ENCODE results near the gene LDLRAD4. TPM values are rescaled to one million over a fixed set of nuclear protein-coding genes. Genes with fewer than 3 reads are reported as not detected.
"Not testable (repeated sequence)": the region's sequence is repeated elsewhere in the genome, so short reads cannot be mapped to it uniquely, and the experiment has no call there.

Gene LDLRAD4
- total RNA-seq, 1 experiment from 2014 or later = 1.7 TPM

DNA sequence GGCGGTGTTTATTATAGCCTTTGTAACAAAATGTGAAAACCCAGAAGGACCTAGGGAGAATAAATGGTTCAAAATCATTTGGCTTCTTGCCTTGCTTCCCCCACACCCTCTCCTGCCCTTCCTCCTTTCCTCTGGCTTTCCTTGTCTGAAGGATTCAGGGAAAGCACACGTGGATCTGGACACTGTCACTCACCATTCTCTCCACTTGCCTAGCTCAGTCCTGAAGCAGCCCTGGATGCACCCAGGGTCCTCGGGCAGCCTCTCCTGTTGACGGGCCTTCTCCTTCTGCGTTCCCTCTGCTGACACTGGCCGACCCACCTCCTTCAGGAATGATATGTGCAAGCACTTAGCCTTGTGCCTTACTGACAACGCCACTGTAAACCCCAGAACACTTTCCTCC, 439.4 kb downstream of the LDLRAD4 start:
- no peak for DNase-seq (ENCODE audit: low spot score)

DNA sequence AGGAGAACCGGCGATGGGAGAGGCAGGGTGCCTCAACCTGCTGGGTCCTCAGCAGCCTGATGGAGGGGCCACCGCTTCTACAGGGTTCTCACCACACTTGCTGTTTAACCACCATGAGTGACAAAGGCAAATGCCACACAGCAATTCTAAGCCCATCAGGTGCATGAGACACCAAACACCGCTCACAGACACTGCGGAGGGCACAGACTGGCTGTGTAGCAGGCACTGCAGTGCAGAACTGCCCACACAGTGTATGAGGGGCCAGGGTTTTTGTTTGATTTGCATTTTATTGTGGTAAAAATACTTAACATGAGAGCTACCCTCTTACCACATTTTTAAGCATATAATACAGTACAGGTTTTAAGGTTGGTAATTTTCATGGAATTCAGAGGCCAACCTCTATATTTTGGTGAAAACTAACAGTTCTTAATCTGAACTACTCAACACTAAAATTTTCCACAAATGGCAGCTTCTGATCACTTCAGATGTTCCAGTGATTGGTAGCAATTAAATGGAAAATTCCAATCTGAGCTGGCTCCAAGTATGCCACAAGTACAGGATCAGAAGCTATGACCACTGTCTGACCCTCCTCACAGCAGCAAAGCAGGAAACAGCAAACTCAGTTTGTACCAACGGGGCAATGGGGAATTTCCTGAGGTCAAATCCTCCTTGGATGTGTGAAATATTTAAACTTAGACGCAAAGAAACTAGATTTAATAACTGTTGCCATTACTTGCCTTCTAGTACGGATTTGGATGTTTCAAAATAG, 440.1 kb downstream of the LDLRAD4 start:
- no peak for DNase-seq (ENCODE audit: low spot score)

DNA sequence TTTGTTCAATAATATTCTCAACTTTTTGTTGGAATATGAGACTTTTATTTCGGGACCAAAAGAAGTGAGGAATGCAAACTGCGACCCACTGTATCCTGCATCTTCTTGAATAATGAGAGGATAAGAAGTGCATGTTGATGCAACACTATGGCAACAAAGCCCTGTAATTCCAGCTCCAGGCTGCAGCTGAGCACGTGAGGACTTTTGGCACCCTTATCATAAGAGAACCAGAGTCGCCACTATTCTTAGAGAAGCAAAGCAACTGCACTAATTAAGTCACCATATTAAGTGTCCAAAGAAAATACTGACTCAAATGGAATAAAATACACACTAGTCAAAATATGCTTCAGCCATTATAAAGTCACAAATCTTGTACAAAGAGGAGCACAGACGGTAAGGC, 441.9 kb downstream of the LDLRAD4 start:
- DNase-seq (ENCODE audit: low spot score) = no peak

DNA sequence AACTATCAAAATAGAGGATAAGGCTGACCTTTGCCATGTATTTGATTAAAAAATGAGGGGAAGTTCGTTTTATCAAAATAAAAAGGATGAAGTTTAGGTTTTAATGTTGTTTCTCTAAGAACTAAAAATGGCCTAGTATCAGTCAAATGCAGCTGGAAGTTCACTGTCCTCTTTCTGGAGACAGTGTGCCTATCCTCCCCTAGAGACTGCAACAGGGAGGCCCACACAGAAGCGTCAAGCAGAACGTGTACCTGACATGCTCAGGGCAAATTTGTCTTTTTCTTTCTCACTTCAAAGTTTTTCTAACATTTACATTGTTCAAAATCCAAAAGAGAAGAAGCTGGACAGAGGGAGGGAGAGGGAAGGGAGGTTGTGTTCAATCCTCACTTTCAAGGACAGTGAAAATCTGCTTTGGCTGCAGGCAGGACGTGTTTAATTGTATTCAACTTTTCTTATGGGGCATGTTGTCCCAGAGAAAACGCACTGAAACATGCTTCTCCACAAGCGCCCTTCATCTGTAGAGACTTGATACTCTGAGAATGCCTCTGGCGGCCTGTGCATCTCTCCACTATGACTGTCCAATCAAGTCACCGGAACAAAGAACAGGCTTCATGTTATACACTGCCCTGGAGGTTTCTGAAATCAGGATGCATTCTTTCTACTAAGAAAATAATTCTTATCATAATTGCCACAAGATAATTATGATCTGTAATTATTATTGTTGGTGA, 442.7 kb downstream of the LDLRAD4 start:
- no peak for DNase-seq (ENCODE audit: low spot score)

GRCh38 chr18:13661779-13662256, 443.3 kb downstream of the LDLRAD4 start:
- no peak for DNase-seq (ENCODE audit: low spot score)

GRCh38 chr18:13672657-13673056, 454.1 kb downstream of the LDLRAD4 start:
- DNase-seq (ENCODE audit: low spot score) = no peak

DNA sequence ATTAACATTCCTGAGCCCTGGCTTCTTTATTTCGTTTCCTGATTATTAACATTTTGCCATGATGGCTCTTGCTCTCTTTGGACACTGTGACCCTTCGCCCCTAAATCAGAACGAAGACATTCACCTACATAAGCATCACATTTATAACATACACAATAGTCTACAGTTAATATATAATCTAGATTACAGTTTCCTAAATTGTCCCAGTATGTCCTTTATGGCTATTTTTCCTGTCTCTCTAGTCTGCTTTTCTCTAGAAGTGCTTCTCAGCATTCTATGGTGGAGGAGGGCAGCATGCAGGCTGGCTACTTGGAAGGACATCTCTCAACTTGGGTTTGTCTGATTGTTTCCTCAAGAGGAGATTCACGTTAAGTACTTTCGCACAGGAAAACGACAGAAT, 457.9 kb downstream of the LDLRAD4 start:
- no peak for DNase-seq (ENCODE audit: low spot score)

- not testable (repeated sequence) for DNase-seq (ENCODE audit: low spot score)
Measured at GRCh38 chr18:13677350-13677749, 458.8 kb downstream of the LDLRAD4 start.

DNA sequence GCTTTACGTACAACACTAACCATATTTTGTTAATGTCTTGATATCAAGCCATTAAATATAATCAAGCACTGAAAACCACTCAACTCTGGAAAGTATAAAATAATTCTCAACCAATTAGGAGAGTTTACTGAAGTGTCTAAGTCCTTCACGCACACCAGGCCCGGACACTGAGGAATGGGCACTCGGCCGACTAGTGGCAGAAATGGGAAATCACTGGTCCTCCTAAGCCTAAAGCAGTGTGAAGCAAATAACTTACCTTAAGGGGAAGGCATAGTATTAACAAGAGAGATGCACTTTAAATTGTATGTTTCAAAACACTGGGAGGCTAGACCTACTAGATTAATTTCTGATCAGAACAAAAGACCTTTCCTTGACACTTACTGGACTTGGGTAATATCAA, 462.1 kb downstream of the LDLRAD4 start:
- DNase-seq (ENCODE audit: low spot score) = peak; percentile 58

- no peak for DNase-seq (ENCODE audit: low spot score)
Measured at GRCh38 chr18:13681701-13682100, 463.1 kb downstream of the LDLRAD4 start.

- no peak for DNase-seq (ENCODE audit: low spot score)
Measured at GRCh38 chr18:13684546-13684945, 466.0 kb downstream of the LDLRAD4 start.

- no peak for DNase-seq (ENCODE audit: low spot score)
Measured at GRCh38 chr18:13688191-13689136, 469.9 kb downstream of the LDLRAD4 start.

DNA sequence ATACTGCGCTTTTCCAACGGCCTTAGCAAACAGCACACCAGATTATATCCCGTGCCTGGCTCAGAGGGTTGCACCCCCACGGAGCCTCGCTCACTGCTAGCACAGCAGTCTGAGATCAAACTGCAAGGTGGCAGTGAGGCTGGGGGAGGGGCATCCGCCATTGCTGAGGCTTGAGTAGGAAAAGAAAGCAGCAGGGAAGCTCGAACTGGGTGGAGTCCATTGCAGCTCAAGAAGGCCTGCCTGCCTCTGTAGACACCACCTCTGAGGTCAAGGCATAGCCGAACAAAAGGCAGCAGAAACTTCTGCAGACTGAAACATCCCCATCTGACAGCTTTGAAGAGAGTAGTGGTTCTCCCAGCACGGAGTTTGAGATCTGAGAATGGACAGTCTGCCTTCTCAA, 471.5 kb downstream of the LDLRAD4 start:
- not testable (repeated sequence) for DNase-seq (ENCODE audit: low spot score)

DNA sequence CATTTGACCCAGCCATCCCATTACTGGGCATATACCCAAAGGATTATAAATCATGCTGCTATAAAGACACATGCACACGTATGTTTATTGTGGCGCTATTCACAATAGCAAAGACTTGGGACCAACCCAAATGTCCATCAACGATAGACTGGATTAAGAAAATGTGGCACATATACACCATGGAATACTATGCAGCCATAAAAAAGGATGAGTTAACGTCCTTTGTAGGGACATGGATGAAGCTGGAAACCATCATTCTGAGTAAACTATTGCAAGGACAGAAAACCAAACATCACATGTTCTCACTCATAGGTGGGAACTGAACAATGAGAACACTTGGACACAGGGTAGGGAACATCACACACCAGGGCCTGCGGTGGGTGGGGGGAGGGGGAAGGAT, 476.8 kb downstream of the LDLRAD4 start:
- not testable (repeated sequence) for DNase-seq (ENCODE audit: low spot score)

GRCh38 chr18:13696961-13697360, 478.4 kb downstream of the LDLRAD4 start:
- DNase-seq (ENCODE audit: low spot score) = no peak

- no peak for DNase-seq (ENCODE audit: low spot score)
Measured at GRCh38 chr18:13700153-13700552, 481.6 kb downstream of the LDLRAD4 start.

Small RNAs within 50 kb of the gene (small RNA-seq; reads per million reads assigned to genes)
- gene MIR4526 (not detected), gene MIR5190 (not detected)

Other genes starting within 250 kb of the LDLRAD4 start
- gene CEP192, start 227.4 kb upstream of the LDLRAD4 start, total RNA-seq (2014; rRNA removed; shearing (Covaris generic)) = 21.4 and 22.0 TPM in 2 replicates